Measurements from ENCODE around the gene KLHL36.

DNA sequence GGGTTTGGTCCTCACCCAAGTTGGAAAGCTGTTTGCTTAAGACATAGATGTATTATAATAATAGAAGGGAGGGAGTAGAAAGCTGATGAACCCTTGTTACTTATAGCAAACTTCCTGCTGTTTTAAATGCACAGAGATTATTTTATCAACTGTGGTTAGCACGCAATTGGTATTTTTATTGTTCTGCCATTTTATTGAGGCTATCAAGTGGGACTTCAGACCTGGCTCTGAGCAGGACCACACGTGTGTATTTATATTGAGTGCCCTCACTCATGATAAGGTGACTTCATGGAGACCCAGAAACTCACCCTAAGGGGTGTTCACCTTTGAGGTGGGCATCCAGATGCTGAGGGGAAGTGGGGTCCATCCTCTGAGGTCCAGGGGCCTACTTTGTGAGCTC is 17.0 kb downstream of the KLHL36 start:
- TF ChIP-seq CTCF (IDR thresholded peaks at IDR 0.05) (no peak), POLR2A (IDR thresholded peaks at IDR 0.05) (no peak), POLR2AphosphoS5 (IDR thresholded peaks at IDR 0.05) (no peak)

Measured in gastroesophageal sphincter (tissue), 3 donors.